GM12892 (cell line): ENCODE results near the gene LHX4.

Experiments used
- DNase-seq: peaks from one replicate; pipeline ENCODE4 v3.0.0; 2011; ENCODE audit not compliant: insufficient read length
- FAIRE-seq: peaks from 2 replicates; lab custom pipeline; 2011; peaks lifted over from hg19 to GRCh38; lab: Jason Lieb, UNC
- POLR2A ChIP-seq: IDR thresholded peaks from 2 replicates; pipeline ENCODE4 v1.6.1; 2011; ENCODE audit warnings: low read depth, low read length, control low read depth
- POLR2AphosphoS5 ChIP-seq: IDR thresholded peaks from 2 replicates; pipeline ENCODE4 v1.6.1; 2011; ENCODE audit warnings: low read depth, low read length, control low read depth
- TAF1 ChIP-seq: IDR thresholded peaks from 2 replicates; pipeline ENCODE4 v1.6.1; 2011; ENCODE audit warnings: low read depth, mild to moderate bottlenecking, control low read depth, low read length, borderline replicate concordance

LHX4 gene

DNA sequence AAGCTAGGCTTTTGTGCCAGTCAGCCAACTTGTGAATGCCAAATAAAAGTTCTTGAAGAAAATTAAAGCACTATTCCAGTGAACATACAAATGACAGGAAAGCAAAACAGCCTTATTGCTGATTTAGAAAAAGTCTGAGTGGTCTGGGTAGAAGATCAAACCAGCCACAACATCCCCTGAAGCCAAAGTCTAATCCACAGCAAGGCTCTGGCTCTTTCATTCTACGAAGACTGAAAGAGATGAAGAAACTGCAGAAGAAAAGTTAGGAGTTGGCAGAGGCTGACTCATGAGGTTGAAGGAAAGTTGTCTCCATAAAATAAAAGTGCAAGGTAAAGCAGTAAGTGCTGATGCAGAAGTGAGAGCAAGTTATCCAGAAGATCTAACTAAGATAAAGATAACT, 65.9 kb downstream of the LHX4 start:
- FAIRE-seq: no peak
- TF ChIP-seq TAF1 (no peak), POLR2AphosphoS5 (no peak), POLR2A (no peak)
- DNase-seq: no peak

DNA sequence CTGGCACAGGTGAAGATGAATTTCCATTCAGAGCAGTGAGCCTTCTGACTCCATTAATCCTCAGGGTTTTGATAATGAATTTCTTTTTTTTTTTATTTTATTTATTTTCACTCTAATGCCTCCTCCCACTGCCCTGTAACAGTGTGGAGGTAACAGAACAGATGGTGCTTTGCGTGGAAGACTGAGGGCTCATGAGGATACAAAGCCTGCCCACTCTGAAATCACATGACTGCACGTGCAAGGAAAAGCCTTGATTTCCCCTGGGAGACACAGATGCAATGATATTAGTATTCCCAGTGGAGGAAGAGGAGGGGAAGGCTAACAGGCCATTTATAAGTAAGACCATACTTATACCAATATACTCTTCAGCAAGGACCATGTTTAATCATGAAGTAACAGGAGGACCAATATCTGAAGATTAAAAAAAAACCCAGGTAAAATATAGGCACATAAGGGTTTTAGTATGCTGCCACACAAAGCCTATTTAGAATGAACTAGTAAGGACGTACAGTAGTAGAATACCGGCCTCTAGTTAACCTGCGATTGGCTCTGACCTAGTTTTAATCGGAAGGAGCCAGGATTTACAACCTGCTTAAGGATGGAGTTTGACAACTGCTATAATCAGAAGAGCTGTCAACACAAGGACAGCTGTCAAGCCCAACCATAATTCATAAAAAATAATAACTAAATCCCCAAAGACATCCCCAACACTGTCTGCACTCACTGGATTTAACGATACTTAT, 69.6 kb downstream of the LHX4 start:
- TF ChIP-seq POLR2AphosphoS5: no peak
- TF ChIP-seq TAF1: no peak
- TF ChIP-seq POLR2A: no peak
- DNase-seq (no peak), FAIRE-seq (no peak)

DNA sequence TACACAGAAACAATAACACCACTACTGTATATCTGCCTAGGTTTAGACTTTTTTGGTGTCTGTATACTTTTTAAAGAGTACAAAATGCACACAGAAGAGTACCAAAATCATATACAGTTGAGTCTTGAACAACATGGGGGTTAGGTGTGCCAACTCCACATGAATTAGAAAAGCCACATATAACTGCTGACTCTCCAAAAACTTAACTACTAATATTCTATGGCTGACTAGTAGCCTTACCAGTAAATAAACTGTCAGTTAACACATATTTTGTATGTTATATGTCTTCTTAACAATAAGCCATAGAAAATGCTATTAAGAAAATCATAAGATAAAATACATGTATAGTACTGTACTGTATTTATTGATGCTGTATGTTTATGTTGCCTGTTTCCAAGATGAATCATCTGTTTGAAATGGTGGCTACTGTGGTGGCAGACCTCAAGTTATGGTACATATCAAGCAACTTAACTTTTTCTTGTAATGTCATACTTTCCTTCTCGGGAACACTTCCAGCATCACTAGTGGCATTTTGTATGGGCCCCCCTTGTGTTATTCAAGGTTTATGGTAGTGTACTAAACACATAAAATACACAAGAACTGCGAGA, 71.2 kb downstream of the LHX4 start:
- TF ChIP-seq POLR2AphosphoS5 (no peak), POLR2A (no peak), TAF1 (no peak)
- no peak for DNase-seq
- FAIRE-seq: no peak

DNA sequence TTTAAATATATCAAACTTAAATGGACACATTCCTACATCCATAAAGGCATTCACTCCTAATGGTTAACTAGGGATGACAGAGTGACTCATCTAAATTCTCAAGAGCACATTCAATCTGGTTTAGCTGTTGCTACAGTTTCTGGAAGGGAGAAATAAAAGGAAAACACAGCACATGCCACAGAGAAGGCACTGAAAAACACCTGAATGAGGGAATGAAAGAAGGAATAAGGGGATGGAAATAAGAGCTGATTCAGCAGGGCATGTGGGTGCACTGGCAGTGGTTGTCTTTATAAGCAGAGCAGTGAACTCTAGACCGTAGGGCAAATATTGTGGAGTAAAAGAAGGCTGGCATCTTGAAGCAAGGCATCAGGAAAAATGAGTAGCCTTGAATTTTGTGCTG, 79.3 kb downstream of the LHX4 start:
- FAIRE-seq (no peak), DNase-seq (no peak)
- TF ChIP-seq TAF1 (no peak), POLR2A (no peak), POLR2AphosphoS5 (no peak)

DNA sequence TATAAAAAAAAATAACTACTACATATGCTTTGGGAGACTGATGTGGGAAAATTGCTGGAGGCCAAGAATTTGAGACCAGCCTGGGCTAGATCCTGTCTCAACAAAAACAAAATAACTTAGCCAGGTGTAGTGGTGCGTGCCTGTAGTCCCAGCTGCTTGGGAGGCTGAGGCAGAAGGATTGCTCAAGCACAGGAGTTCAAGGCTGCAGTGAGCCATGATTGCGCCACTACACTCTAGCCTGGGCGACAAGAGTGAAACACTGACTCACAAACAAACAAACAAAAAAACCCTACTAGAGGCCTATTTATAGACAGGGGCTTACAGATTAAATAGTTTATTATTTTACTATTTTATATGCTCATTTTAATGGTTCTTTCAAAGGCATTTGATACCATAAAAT, 80.0 kb downstream of the LHX4 start:
- no peak for DNase-seq
- TF ChIP-seq TAF1: no peak
- no peak for TF ChIP-seq POLR2A
- TF ChIP-seq POLR2AphosphoS5: no peak
- FAIRE-seq: no peak

DNA sequence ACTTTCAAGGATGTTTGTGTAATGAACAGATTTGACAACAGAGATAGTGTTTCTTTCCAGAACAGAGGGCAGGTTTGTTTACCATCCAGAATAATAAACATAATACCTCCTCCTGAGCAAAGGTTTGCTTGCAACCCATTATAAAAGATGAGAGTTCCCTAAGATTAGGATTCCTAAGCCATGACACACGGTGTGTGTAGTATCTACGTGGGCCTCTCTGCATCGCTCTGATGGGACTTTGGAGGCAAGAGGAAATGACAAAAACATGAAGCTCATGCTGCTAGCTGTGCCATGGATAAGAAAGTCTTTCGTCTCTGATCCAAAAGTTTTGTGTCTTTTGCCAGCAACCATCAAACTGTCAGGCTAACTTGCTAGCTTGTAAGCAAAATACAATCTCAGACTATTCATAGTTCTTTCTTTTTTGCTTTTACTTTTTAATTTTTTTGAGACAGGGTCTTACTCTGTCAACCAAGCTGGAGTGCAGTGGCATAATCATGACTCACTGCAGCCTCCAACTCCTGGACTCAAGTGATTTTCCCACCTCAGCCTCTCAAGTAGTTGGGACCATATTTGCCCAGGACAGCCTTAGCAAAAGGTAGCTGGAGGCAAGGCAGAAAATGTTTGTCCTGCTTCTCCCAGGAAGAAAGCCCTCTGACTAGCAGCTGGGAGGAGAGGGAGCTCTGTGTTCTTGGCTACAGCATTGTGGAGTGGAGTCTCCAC, 81.1 kb downstream of the LHX4 start:
- FAIRE-seq (no peak), DNase-seq (no peak)
- TF ChIP-seq POLR2AphosphoS5 (no peak), POLR2A (no peak)

DNA sequence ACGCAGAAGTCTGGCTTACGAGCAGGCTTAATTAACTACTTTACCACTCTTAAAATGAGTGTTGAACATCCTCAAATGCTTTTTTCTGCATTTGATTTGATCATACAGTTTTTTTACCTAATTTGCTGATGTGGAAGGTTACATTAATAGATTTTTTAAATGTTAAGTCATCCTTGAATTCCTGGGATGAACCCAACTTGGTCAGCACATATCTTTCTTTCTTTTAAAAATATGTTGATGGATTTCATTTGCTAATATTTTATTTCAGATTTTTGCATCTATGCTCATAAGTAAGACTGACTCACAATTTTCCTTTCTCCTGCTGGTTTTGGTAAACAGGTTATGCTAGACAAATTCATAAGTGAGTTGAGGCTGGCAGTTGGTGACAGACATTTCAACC, 82.9 kb downstream of the LHX4 start:
- no peak for TF ChIP-seq TAF1
- no peak for TF ChIP-seq POLR2A
- TF ChIP-seq POLR2AphosphoS5: no peak
- no peak for FAIRE-seq
- DNase-seq: no peak

DNA sequence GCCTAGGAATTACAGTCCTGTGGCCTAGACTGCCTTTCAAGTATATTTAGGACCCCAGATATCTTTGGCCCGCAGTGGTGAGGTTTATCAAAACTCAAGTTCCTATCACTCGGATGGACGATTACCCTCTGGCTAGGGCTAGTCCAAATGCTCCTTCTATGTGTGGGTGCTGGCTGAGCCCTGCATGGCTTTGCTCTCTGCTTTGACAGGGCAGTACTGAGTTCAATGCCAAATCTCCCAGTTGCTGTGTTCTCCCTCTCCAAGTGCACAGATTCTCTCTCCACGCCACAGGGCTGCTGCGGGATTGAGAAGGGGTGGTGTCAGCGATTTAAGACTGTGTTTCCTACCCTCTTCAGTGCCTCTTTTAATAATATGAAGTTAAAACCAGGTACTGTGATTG, 97.0 kb downstream of the LHX4 start:
- DNase-seq: no peak
- TF ChIP-seq POLR2AphosphoS5 (no peak), POLR2A (no peak), TAF1 (no peak)
- no peak for FAIRE-seq
